Peyer's patch (tissue), 4 donors: Measurements from ENCODE around the gene TRIM52. TPM values are rescaled to one million over a fixed set of nuclear protein-coding genes. Genes with fewer than 3 reads are reported as not detected.

Experiments
- DNase-seq, 3 donors: peaks; one replicate each; pipeline ENCODE4 v3.0.0-alpha.2; 2017 to 2019
- H3K27ac ChIP-seq, 4 donors: fragments of 200-600 bp; sonication (generic); one replicate each; pipeline ENCODE4 v1.5.1; 2016 to 2019
- H3K27me3 ChIP-seq, 2 donors: fragments of 200-600 bp; sonication (generic); one replicate each; pipeline ENCODE4 v1.5.1; 2019
- H3K36me3 ChIP-seq, 3 donors: fragments of 200-600 bp; sonication (generic); one replicate each; pipeline ENCODE4 v1.5.1; 2016 to 2019
- H3K4me1 ChIP-seq, 4 donors: fragments of 200-600 bp; sonication (generic); one replicate each; pipeline ENCODE4 v1.5.1; 2016 to 2019
- H3K4me3 ChIP-seq, 4 donors: fragments of 200-600 bp; sonication (generic); 1 replicate in 3 of 4; 2 replicates in 1 of 4; pipeline ENCODE4 v1.5.1; 2016 to 2019; ENCODE audit warnings: mild to moderate bottlenecking in 1 of 4
- H3K9me3 ChIP-seq, 4 donors: fragments of 200-600 bp; sonication (generic); one replicate each; pipeline ENCODE4 v1.5.1; 2016 to 2019; ENCODE audit warnings: mild to moderate bottlenecking in 1 of 4
- POLR2A ChIP-seq, 2 donors: fragments of 450-650 bp; IDR thresholded peaks; one replicate each; pipeline ENCODE4 v1.5.1; 2017; ENCODE audit warnings: antibody characterized with exemption in 2 of 2, mild to moderate bottlenecking in 2 of 2, moderate library complexity in 2 of 2
- total RNA-seq, 4 donors: library from RNA; depleted of rRNA; stranded (reverse); fragments of >200 nt; gene quantifications; one replicate each; pipeline ENCODE4 v1.1.0, GENCODE V29; 2016
- TF ChIP-seq, protein P1 (sequence below), 6 experiments: fragments of 450-650 bp in 4 of 6; fragments of 200-600 bp in 2 of 6; sonication (generic) in 1 of 6; IDR thresholded peaks; one replicate each; pipeline ENCODE4 v1.5.1; 2017 to 2019; ENCODE audit warnings: antibody characterized with exemption in 6 of 6, mild to moderate bottlenecking in 3 of 6, moderate library complexity in 1 of 6

TRIM52 gene
- total RNA-seq, 4 donors from 2014 or later, result 15.6 to 23.1 (median 20.3) TPM

- no peaks in the 10 kb centered on the region for H3K27me3 ChIP-seq
- no peaks in the 10 kb centered on the region for H3K9me3 ChIP-seq
- TF ChIP-seq POLR2A (IDR thresholded peaks at IDR 0.05), result no peak
- TF ChIP-seq, protein P1, sequence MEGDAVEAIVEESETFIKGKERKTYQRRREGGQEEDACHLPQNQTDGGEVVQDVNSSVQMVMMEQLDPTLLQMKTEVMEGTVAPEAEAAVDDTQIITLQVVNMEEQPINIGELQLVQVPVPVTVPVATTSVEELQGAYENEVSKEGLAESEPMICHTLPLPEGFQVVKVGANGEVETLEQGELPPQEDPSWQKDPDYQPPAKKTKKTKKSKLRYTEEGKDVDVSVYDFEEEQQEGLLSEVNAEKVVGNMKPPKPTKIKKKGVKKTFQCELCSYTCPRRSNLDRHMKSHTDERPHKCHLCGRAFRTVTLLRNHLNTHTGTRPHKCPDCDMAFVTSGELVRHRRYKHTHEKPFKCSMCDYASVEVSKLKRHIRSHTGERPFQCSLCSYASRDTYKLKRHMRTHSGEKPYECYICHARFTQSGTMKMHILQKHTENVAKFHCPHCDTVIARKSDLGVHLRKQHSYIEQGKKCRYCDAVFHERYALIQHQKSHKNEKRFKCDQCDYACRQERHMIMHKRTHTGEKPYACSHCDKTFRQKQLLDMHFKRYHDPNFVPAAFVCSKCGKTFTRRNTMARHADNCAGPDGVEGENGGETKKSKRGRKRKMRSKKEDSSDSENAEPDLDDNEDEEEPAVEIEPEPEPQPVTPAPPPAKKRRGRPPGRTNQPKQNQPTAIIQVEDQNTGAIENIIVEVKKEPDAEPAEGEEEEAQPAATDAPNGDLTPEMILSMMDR (IDR thresholded peaks at IDR 0.05), result no peak
- H3K4me3 ChIP-seq, result peak overlapping the region; percentile 58 to 91 (median 76)
- peaks cover 0 to 16% (median 0%) of the 10 kb centered on the region in 3 donors for H3K36me3 ChIP-seq
- peak overlapping the region; percentile 91 to 97 (median 93) for H3K27ac ChIP-seq
- peaks cover 3 to 51% (median 23%) of the 10 kb centered on the region in 4 donors for H3K4me1 ChIP-seq
- no peak for DNase-seq
Measured at GRCh38 chr5:181245427-181246275, 15.3 kb downstream of the TRIM52 start.

GRCh38 chr5:181243564-181244343 is 17.2 kb downstream of the TRIM52 start, which contains the start of gene RACK1:
Gene RACK1, minus strand, starts transcription at chr5:181243906. Its CDS starts 106 bp downstream, at chr5:181243800.
- H3K27ac ChIP-seq, result peak within 1 kb of the TSS; percentile 90 to 97 (median 91)
- H3K4me1 ChIP-seq, result peaks cover 3 to 50% (median 23%) of the 10 kb centered on the region in 4 donors
- no peaks in the 10 kb centered on the region for H3K9me3 ChIP-seq
- no peaks in the 10 kb centered on the region for H3K27me3 ChIP-seq
- peaks cover 0 to 35% (median 0%) of the 10 kb centered on the region in 3 donors for H3K36me3 ChIP-seq
- H3K4me3 ChIP-seq, result peak within 1 kb of the TSS; percentile 66 to 80 (median 69)
- peak; percentile 88 to 94 (median 91) for DNase-seq
- TF ChIP-seq POLR2A (IDR thresholded peaks at IDR 0.05), result peak; percentile 45 to 50
- TF ChIP-seq, protein P1 (IDR thresholded peaks at IDR 0.05), result no peak

GRCh38 chr5:181243018-181243563 is 17.9 kb downstream of the TRIM52 start:
- H3K36me3 ChIP-seq, result peaks cover 0 to 42% (median 0%) of the 10 kb centered on the region in 3 donors
- DNase-seq, result no peak
- peaks cover 3 to 44% (median 21%) of the 10 kb centered on the region in 4 donors for H3K4me1 ChIP-seq
- H3K4me3 ChIP-seq, result peak overlapping the region; percentile 66 to 80 (median 69)
- H3K9me3 ChIP-seq, result no peaks in the 10 kb centered on the region
- no peaks in the 10 kb centered on the region for H3K27me3 ChIP-seq
- H3K27ac ChIP-seq, result peak overlapping the region; percentile 90 to 97 (median 91)
- TF ChIP-seq, protein P1 (IDR thresholded peaks at IDR 0.05), result no peak

DNA sequence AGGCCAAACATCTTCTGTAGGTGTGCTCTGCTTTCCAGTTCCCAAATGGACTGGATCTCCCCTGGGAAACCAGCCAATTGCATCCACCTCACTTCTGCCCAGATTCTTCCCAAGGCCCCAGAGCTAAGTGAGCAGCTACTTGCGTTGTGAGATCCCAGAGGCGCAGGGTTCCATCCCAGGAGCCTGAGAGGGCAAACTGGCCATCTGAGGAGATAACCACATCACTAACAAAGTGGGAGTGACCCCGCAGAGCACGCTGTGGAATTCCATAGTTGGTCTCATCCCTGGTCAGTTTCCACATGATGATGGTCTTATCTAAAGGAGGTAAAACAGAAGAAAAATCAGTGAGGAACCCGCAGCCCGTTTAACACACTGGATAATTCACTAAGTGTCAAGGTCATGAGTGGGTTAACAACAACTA is 18.9 kb downstream of the TRIM52 start:
- Histone ChIP-seq H3K36me3 (peaks cover 0 to 52% (median 7%) of the 10 kb centered on the region in 3 donors), H3K9me3 (no peaks in the 10 kb centered on the region), H3K4me1 (peaks cover 3 to 38% (median 18%) of the 10 kb centered on the region in 4 donors), H3K4me3 (peak overlapping the region; percentile 66 to 80 (median 69)), H3K27me3 (no peaks in the 10 kb centered on the region), H3K27ac (peak overlapping the region in 3 of 4 donors; percentile 90 to 97 (median 91))
- DNase-seq, result no peak
- TF ChIP-seq POLR2A (IDR thresholded peaks at IDR 0.05), result no peak
- TF ChIP-seq, protein P1 (IDR thresholded peaks at IDR 0.05), result no peak

DNA sequence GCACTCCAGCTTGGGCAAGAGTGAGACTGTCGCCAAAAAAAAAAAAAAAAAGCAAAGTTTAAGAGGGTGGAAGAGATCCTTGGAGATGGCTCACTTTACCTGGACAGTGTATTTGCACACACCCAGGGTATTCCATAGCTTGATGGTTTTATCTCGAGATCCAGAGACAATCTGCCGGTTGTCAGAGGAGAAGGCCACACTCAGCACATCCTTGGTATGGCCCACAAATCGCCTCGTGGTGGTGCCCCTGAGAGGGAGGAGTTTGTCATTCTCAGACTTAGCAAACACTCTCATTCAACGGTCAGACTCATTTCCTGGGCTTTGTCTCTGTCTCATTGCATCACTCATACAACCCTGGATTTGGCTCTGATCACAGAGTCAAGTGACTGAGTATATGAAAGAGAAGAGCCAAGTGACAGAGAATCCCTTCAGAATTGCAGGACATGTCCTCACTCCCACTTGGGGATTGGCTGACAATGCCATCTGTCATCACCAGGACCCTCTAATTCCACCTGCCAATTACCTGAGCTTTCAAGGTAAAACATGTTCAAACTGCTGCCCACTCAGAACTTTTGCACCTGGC is 19.5 kb downstream of the TRIM52 start:
- Histone ChIP-seq H3K9me3 (no peaks in the 10 kb centered on the region), H3K27me3 (no peaks in the 10 kb centered on the region), H3K4me1 (peaks cover 3 to 38% (median 17%) of the 10 kb centered on the region in 4 donors), H3K27ac (peak overlapping the region in 2 of 4 donors; percentile 90 to 91), H3K4me3 (peak overlapping the region in 1 of 4 donors; percentile 80), H3K36me3 (peaks cover 0 to 58% (median 9%) of the 10 kb centered on the region in 3 donors)
- DNase-seq, result peak in 1 of 3 donors; percentile 25
- no peak for TF ChIP-seq POLR2A (IDR thresholded peaks at IDR 0.05)
- TF ChIP-seq, protein P1 (IDR thresholded peaks at IDR 0.05), result no peak
